Gastroesophageal sphincter (tissue), 4 donors: ENCODE results near the gene NDOR1. TPM values are rescaled to one million over a fixed set of nuclear protein-coding genes. Genes with fewer than 3 reads are reported as not detected.

ENCODE experiments used
- ATAC-seq: fragments of 150-250 bp; one replicate; pipeline ENCODE4 v1.9.1; 2016; ENCODE audit warnings: mild to moderate bottlenecking, moderate library complexity
- H3K27ac ChIP-seq, 4 donors: fragments of 200-600 bp; sonication (generic) in 3 of 4; 1 replicate in 3 of 4; 2 replicates in 1 of 4; pipeline ENCODE4 v1.5.1; 2016 to 2019
- H3K27me3 ChIP-seq: fragments of 200-600 bp; sonication (generic); one replicate; pipeline ENCODE4 v1.5.1; 2019
- H3K36me3 ChIP-seq, 2 donors: fragments of 200-600 bp; sonication (generic); one replicate each; pipeline ENCODE4 v1.5.1; 2019; ENCODE audit warnings: control low read depth in 1 of 2
- H3K4me1 ChIP-seq, 3 donors: fragments of 200-600 bp; sonication (generic); 1 replicate in 2 of 3; 2 replicates in 1 of 3; pipeline ENCODE4 v1.5.1; 2016 to 2019; ENCODE audit warnings: control low read depth in 2 of 3
- H3K4me3 ChIP-seq, 2 donors: fragments of 200-600 bp; sonication (generic); one replicate each; pipeline ENCODE4 v1.5.1; 2019; ENCODE audit warnings: mild to moderate bottlenecking in 1 of 2, moderate library complexity in 1 of 2
- H3K9me3 ChIP-seq, 3 donors: fragments of 200-600 bp; sonication (generic); one replicate each; pipeline ENCODE4 v1.5.1; 2017 to 2019; ENCODE audit warnings: control low read depth in 2 of 3
- CTCF ChIP-seq, 4 experiments: fragments of 200-600 bp in 2 of 4; fragments of 450-650 bp in 2 of 4; sonication (generic) in 1 of 4; IDR thresholded peaks; one replicate each; pipeline ENCODE4 v1.5.1; 2017 to 2019; ENCODE audit warnings: antibody characterized with exemption in 4 of 4, mild to moderate bottlenecking in 2 of 4, moderate library complexity in 2 of 4
- EP300 ChIP-seq: sonication (generic); formaldehyde crosslinking; IDR thresholded peaks from one replicate; pipeline ENCODE4 v1.6.1; 2017; ENCODE audit warnings: antibody characterized with exemption, mild to moderate bottlenecking
- POLR2A ChIP-seq, 2 donors: fragments of 450-650 bp; IDR thresholded peaks; one replicate each; pipeline ENCODE4 v1.6.1; 2017; ENCODE audit warnings: antibody characterized with exemption in 2 of 2, mild to moderate bottlenecking in 2 of 2, moderate library complexity in 1 of 2
- POLR2AphosphoS5 ChIP-seq: sonication (generic); formaldehyde crosslinking; IDR thresholded peaks from one replicate; pipeline ENCODE4 v1.6.1; 2017; ENCODE audit warnings: antibody characterized with exemption
- WGBS, 2 donors: methylation state at CpG; one replicate each; pipeline ENCODE4 v1.1.5; 2018; ENCODE audit warnings: low coverage in 1 of 2; 5-methylcytosine and 5-hydroxymethylcytosine counted together
- total RNA-seq, 4 donors: library from RNA; depleted of rRNA; stranded (reverse); fragments of >200 nt; gene quantifications; one replicate each; pipeline ENCODE4 v1.1.0, GENCODE V29; 2016

Gene NDOR1
- total RNA-seq, 4 donors from 2014 or later: 4.6 to 9.8 (median 7.6) TPM

GRCh38 chr9:137204731-137205125, 772 bp upstream of the NDOR1 start:
- no peak for ATAC-seq
- WGBS, 2 donors: 9 to 14% methylated on average over 6 to 16 of the region's 21 CpGs
- peak overlapping the region; percentile 69 to 98 for H3K4me3 ChIP-seq
- H3K4me1 ChIP-seq: peaks cover 5 to 66% (median 36%) of the 10 kb centered on the region in 3 donors
- H3K9me3 ChIP-seq: no peaks in the 10 kb centered on the region
- H3K36me3 ChIP-seq: peaks cover 0 to 17% of the 10 kb centered on the region in 2 donors
- peak overlapping the region; percentile 60 to 92 (median 88) for H3K27ac ChIP-seq
- no peaks in the 10 kb centered on the region for H3K27me3 ChIP-seq
- TF ChIP-seq POLR2A (IDR thresholded peaks at IDR 0.05): no peak
- TF ChIP-seq CTCF (IDR thresholded peaks at IDR 0.05): no peak
- no peak for TF ChIP-seq POLR2AphosphoS5
- no peak for TF ChIP-seq EP300

GRCh38 chr9:137206602-137207001, 1.1 kb downstream of the NDOR1 start:
- no peak for TF ChIP-seq POLR2AphosphoS5
- no peak for TF ChIP-seq CTCF (IDR thresholded peaks at IDR 0.05)
- TF ChIP-seq POLR2A (IDR thresholded peaks at IDR 0.05): no peak
- TF ChIP-seq EP300: no peak
- H3K27me3 ChIP-seq: no peaks in the 10 kb centered on the region
- H3K9me3 ChIP-seq: no peaks in the 10 kb centered on the region
- 62 to 78% methylated on average over 6 of the region's 7 CpGs for WGBS, 2 donors
- peaks cover 0 to 27% of the 10 kb centered on the region in 2 donors for H3K36me3 ChIP-seq
- no peak overlapping the region for H3K27ac ChIP-seq
- no peak for ATAC-seq
- peak overlapping the region in 1 of 2 donors; percentile 98 for H3K4me3 ChIP-seq
- H3K4me1 ChIP-seq: peaks cover 5 to 56% (median 30%) of the 10 kb centered on the region in 3 donors

DNA sequence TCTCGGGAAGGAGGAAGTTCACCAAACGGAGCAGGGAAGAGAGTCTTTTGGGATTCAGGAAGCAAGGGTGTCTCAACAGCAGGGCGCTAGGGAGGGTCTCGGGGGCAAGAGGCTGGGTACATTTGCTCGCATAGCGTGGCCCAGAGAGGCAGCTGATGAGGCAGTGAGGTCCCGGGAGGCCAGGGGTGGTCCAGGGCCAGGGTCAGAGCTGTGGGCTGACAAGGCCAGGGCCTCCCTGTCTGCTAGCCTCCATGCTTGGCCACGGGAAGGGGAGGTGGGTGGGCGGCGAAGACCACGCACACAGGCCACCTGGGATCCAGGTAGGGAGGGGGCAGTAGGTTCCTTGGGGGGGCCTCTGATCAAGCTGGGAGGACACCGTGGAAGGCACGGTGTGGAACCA, 6.0 kb downstream of the NDOR1 start:
- Histone ChIP-seq H3K4me1 (peaks cover 1 to 13% (median 4%) of the 10 kb centered on the region in 3 donors), H3K9me3 (no peaks in the 10 kb centered on the region), H3K4me3 (no peak overlapping the region), H3K27ac (no peak overlapping the region), H3K36me3 (peaks cover 0 to 52% of the 10 kb centered on the region in 2 donors), H3K27me3 (no peaks in the 10 kb centered on the region)
- no peak for TF ChIP-seq POLR2AphosphoS5
- no peak for TF ChIP-seq EP300
- no peak for TF ChIP-seq CTCF (IDR thresholded peaks at IDR 0.05)
- TF ChIP-seq POLR2A (IDR thresholded peaks at IDR 0.05): no peak
- ATAC-seq: no peak
- WGBS, 2 donors: 76 to 82% methylated on average over 2 to 7 of the region's 13 CpGs

DNA sequence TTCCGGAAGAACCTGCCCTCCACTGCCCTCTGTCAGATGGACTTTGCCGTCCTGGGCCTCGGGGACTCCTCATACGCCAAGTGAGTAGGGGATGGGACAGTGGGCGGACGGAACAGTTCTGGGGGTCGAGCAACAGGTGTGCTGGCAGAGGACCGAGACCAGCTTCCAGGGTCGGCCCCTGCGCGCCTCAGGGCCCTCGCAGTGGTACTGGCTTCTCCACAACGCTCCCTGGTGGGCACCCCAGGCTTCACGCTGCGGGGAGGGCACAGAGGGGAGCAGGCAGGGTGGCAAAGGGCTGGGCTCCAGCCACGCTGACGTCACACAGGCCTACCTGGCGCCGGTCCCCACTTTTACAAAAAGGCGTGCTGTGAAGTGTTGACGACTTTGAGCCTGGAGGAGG, 7.0 kb downstream of the NDOR1 start:
- no peak for ATAC-seq
- TF ChIP-seq CTCF (IDR thresholded peaks at IDR 0.05): no peak
- TF ChIP-seq POLR2AphosphoS5: no peak
- TF ChIP-seq POLR2A (IDR thresholded peaks at IDR 0.05): no peak
- TF ChIP-seq EP300: no peak
- peaks cover 0 to 9% (median under 1%) of the 10 kb centered on the region in 3 donors for H3K4me1 ChIP-seq
- H3K27me3 ChIP-seq: no peaks in the 10 kb centered on the region
- no peak overlapping the region for H3K27ac ChIP-seq
- no peak overlapping the region for H3K4me3 ChIP-seq
- WGBS, 2 donors: no CpG with 5 or more reads among the region's 21 CpGs
- H3K36me3 ChIP-seq: peaks cover 0 to 53% of the 10 kb centered on the region in 2 donors
- H3K9me3 ChIP-seq: no peaks in the 10 kb centered on the region

GRCh38 chr9:137213160-137214060, 7.9 kb downstream of the NDOR1 start:
- WGBS, 2 donors: 83% methylated on average over 12 of the region's 49 CpGs; no CpG with 5 or more reads in 1 of the 2 donors
- ATAC-seq: no peak
- H3K4me1 ChIP-seq: peaks cover 0 to 15% (median 3%) of the 10 kb centered on the region in 3 donors

More at GRCh38 chr9:137213160-137214060, 7.9 kb downstream of the NDOR1 start:
- no peaks in the 10 kb centered on the region for H3K9me3 ChIP-seq
- no peak overlapping the region for H3K27ac ChIP-seq
- H3K36me3 ChIP-seq: peaks cover 0 to 49% of the 10 kb centered on the region in 2 donors
- TF ChIP-seq POLR2AphosphoS5 (no peak), EP300 (no peak), POLR2A (IDR thresholded peaks at IDR 0.05) (no peak), CTCF (IDR thresholded peaks at IDR 0.05) (no peak)
- H3K4me3 ChIP-seq: no peak overlapping the region
- no peaks in the 10 kb centered on the region for H3K27me3 ChIP-seq
